Endothelial cell of umbilical vein (primary cell): Measurements from ENCODE around the gene COL8A1. TPM values are rescaled to one million over a fixed set of nuclear protein-coding genes. Genes with fewer than 3 reads are reported as not detected.

ENCODE experiments used
- BruUV-seq: library from RNA; stranded (reverse); fragments of 400-500 nt; replicated peaks from 2 replicates; lab custom pipeline; 2021; lab: Mats Ljungman, UMichigan
- CTCF ChIA-PET: fragments of 300-600, 350-600 bp; sonication (Branson Sonifier 250); formaldehyde crosslinking; loops from one replicate; lab custom pipeline; 2021; ENCODE audit warnings: antibody characterized with exemption, inconsistent platforms; lab: Charles Lee
- POLR2A ChIA-PET: fragments of 300-600, 350-600 bp; sonication (Branson Sonifier 250); formaldehyde crosslinking; loops from one replicate; lab custom pipeline; 2021; ENCODE audit warnings: antibody characterized with exemption, inconsistent platforms; lab: Charles Lee
- DNase-seq: peaks from one replicate; pipeline ENCODE4 v3.0.0-alpha.2; 2011; ENCODE audit warnings: low read depth, low spot score
- FAIRE-seq: peaks from 2 replicates; lab custom pipeline; 2011; peaks lifted over from hg19 to GRCh38; lab: Jason Lieb, UNC
- H2AFZ ChIP-seq: 2 replicates; pipeline ENCODE4 v1.6.0; 2012; ENCODE audit warnings: low read depth, low read length, control low read depth, inconsistent platforms
- H3K27ac ChIP-seq: 2 replicates; pipeline ENCODE4 v1.5.1; 2011; ENCODE audit warnings: low read depth, mild to moderate bottlenecking, control low read depth, low read length, moderate library complexity; ENCODE audit not compliant: insufficient read depth
- H3K27me3 ChIP-seq, 2 experiments: 2 replicates each; pipeline versions ENCODE4 v1.6.0 to v1.6.1; 2011; ENCODE audit warnings: low read length in 2 of 2, mixed read lengths in 1 of 2; ENCODE audit not compliant: control insufficient read depth in 2 of 2, insufficient read depth in 2 of 2
- H3K36me3 ChIP-seq, 2 experiments: 2 replicates in 1 of 2; 3 replicates in 1 of 2; pipeline ENCODE4 v1.5.1; 2011; ENCODE audit warnings: low read length in 2 of 2, mild to moderate bottlenecking in 1 of 2, moderate library complexity in 1 of 2; ENCODE audit not compliant: control insufficient read depth in 2 of 2, insufficient read depth in 2 of 2; ENCODE audit errors: extremely low read depth in 1 of 2
- H3K4me1 ChIP-seq: 3 replicates; pipeline ENCODE4 v1.5.1; 2011; ENCODE audit warnings: mild to moderate bottlenecking, low read length; ENCODE audit not compliant: control insufficient read depth, insufficient read depth; ENCODE audit errors: extremely low read depth
- H3K4me2 ChIP-seq: 2 replicates; pipeline ENCODE4 v1.6.1; 2011; ENCODE audit warnings: low read length, control low read depth, mixed read lengths; ENCODE audit not compliant: insufficient read depth
- H3K4me3 ChIP-seq, 3 experiments: fragments of 200-600 bp in 1 of 3; sonication (generic), shearing (Covaris generic) in 1 of 3; replicated peaks in 1 of 3; 2 replicates each; pipeline ENCODE4 v1.5.1; 2011 to 2016; ENCODE audit warnings: control low read depth in 3 of 3, low read length in 3 of 3, mild to moderate bottlenecking in 2 of 3, inconsistent platforms in 1 of 3, low read depth in 1 of 3, moderate library complexity in 1 of 3; ENCODE audit not compliant: insufficient read depth in 1 of 3
- H3K79me2 ChIP-seq: 2 replicates; pipeline ENCODE4 v1.6.0; 2012; ENCODE audit warnings: low read length, inconsistent platforms; ENCODE audit not compliant: control insufficient read depth, insufficient read depth
- H3K9ac ChIP-seq: replicated peaks from 2 replicates; pipeline ENCODE3; 2011; ENCODE audit warnings: low read length, control low read depth; ENCODE audit not compliant: insufficient read depth; ENCODE audit errors: extremely low read depth
- H3K9me1 ChIP-seq: replicated peaks from 3 replicates; pipeline ENCODE4 v1.6.0; 2011; ENCODE audit warnings: mild to moderate bottlenecking, low read length; ENCODE audit not compliant: control insufficient read depth, insufficient read depth; ENCODE audit errors: extremely low read depth
- H3K9me3 ChIP-seq: replicated peaks from 2 replicates; pipeline ENCODE4 v1.5.1; 2012; ENCODE audit warnings: low read length, inconsistent platforms; ENCODE audit not compliant: control insufficient read depth, insufficient read depth
- H4K20me1 ChIP-seq: replicated peaks from 2 replicates; pipeline ENCODE3; 2011; ENCODE audit warnings: mild to moderate bottlenecking, low read length; ENCODE audit not compliant: control insufficient read depth, insufficient read depth; ENCODE audit errors: extremely low read depth
- JUN ChIP-seq: IDR thresholded peaks from 2 replicates; pipeline ENCODE4 v1.6.1; 2011; ENCODE audit warnings: borderline replicate concordance, low read depth; ENCODE audit not compliant: insufficient read length, insufficient read depth
- dilution Hi-C: fragments of 300-500 bp; cut with MboI; formaldehyde crosslinking; loops from one replicate; pipeline ENCODE4 v1.15.0; 2019; ENCODE audit warnings: low sequenced_read_pairs; ENCODE audit not compliant: extremely low pct_ligation_motif_present
- intact Hi-C: fragments of 100-400 bp; cut with micrococcal nuclease; formaldehyde crosslinking; loops from one replicate; pipeline ENCODE4 v1.10.0; 2022
- polyA plus RNA-seq, 4 experiments: library from polyadenylated mRNA; depleted of rRNA in 3 of 4; stranded (reverse) in 3 of 4; unstranded in 1 of 4; fragments of >200 nt; gene quantifications; 2 replicates each; pipeline versions ENCODE4 v1.2.1 to v1.2.3, GENCODE V29; 2011 to 2012; ENCODE audit warnings: missing spikeins in 1 of 4
- total RNA-seq: library from RNA; stranded (reverse); gene quantifications from 2 replicates; pipeline ENCODE4 v1.2.3, GENCODE V29; 2021
- TF ChIP-seq, protein P1 (sequence below): IDR thresholded peaks from 2 replicates; pipeline ENCODE4 v1.6.1; 2011; ENCODE audit not compliant: insufficient read depth, insufficient read length
- TF ChIP-seq, protein P2 (sequence below), 2 donors: IDR thresholded peaks; 1 replicate in 1 of 2; 2 replicates in 1 of 2; pipeline ENCODE4 v1.5.1; 2011; ENCODE audit warnings: low read length in 2 of 2, mild to moderate bottlenecking in 2 of 2, moderate library complexity in 2 of 2, control low read depth in 1 of 2, inconsistent platforms in 1 of 2, low read depth in 1 of 2; ENCODE audit not compliant: insufficient read depth in 1 of 2; ENCODE audit errors: extremely low read depth in 1 of 2

Gene COL8A1
- total and polyA plus RNA-seq, 2 donors (not counting 3 experiments of a cell fraction or from before 2014, with no cell fraction given) = 358 to 634 TPM

DNA sequence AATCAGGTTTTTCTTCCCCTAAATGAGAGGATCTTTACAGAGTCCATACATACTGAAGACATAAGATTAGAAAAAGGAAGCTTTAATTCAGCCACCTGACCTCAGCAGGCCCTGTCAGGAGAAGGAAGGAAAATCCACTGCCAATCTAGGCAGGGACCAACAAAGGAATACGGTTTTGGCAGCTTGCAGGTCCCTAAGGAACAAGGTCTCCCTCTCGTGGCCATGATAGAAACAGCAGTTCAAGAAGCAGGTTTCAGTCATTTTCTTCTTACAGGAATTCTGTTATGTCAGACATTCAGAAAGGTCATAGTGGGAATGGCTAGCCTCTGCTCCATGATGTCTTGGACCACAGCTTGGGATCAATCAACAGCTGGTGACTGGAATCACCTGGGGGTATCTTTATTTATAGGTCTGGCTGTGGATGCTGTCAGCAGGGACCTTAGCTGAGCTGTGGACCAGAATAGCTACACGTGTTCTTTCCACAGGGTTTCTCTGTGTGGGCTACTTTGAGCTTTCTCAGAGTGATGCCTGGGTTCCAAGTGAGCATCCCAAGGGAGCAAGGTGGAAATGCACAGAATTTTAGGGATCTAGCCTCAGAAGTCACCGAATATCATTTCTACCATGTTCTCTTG is 169.9 kb downstream of the COL8A1 start:
- intact Hi-C loops = loop anchor here (1.0 to 5.0 kb wide), 3 partner anchors 311 to 785 kb away; no protein-coding TSS in a partner anchor
- CTCF ChIA-PET = interaction anchor here (0.6 to 3.2 kb wide), 25 partner anchors 9 to 991 kb away, joined by 3 to 32 read pairs (median 4); partner anchors contain the start of gene CMSS1

More for the DNA sequence above, 169.9 kb downstream of the COL8A1 start:
- BruUV-seq = no TSS peak
- Histone ChIP-seq H3K27ac (no peak overlapping the region), H3K9me3 (peaks cover 6% of the 10 kb centered on the region), H2AFZ (no peak overlapping the region), H3K36me3 (no peaks in the 10 kb centered on the region), H3K9ac (no peak overlapping the region), H3K79me2 (no peaks in the 10 kb centered on the region), H3K4me1 (no peaks in the 10 kb centered on the region), H3K9me1 (no peaks in the 10 kb centered on the region), H3K4me3 (no peak overlapping the region), H4K20me1 (no peaks in the 10 kb centered on the region), H3K27me3 (no peaks in the 10 kb centered on the region), H3K4me2 (no peak overlapping the region)
- TF ChIP-seq, protein P1, sequence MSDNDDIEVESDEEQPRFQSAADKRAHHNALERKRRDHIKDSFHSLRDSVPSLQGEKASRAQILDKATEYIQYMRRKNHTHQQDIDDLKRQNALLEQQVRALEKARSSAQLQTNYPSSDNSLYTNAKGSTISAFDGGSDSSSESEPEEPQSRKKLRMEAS = no peak
- TF ChIP-seq, protein P2, sequence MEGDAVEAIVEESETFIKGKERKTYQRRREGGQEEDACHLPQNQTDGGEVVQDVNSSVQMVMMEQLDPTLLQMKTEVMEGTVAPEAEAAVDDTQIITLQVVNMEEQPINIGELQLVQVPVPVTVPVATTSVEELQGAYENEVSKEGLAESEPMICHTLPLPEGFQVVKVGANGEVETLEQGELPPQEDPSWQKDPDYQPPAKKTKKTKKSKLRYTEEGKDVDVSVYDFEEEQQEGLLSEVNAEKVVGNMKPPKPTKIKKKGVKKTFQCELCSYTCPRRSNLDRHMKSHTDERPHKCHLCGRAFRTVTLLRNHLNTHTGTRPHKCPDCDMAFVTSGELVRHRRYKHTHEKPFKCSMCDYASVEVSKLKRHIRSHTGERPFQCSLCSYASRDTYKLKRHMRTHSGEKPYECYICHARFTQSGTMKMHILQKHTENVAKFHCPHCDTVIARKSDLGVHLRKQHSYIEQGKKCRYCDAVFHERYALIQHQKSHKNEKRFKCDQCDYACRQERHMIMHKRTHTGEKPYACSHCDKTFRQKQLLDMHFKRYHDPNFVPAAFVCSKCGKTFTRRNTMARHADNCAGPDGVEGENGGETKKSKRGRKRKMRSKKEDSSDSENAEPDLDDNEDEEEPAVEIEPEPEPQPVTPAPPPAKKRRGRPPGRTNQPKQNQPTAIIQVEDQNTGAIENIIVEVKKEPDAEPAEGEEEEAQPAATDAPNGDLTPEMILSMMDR (IDR thresholded peaks at IDR 0.05; ENCODE audit: extremely low read depth in 1 of 2, insufficient read depth in 1 of 2, low read depth in 1 of 2, low read length in 2 of 2) = peak; percentile 84 to 87
- TF ChIP-seq JUN = no peak
- dilution Hi-C loops = no loop called here
- DNase-seq (peak; percentile 86), FAIRE-seq (peak; percentile 78)
- POLR2A ChIA-PET = no interaction called here
